NCI-H226 (cell line): ENCODE results near the gene GRM5.
"Not testable (repeated sequence)": the region's sequence is repeated elsewhere in the genome, so short reads cannot be mapped to it uniquely, and the experiment has no call there.

Source experiments
- DNase-seq: peaks from one replicate; pipeline ENCODE4 v3.0.0-alpha.2; 2015

The GRM5 gene

DNA sequence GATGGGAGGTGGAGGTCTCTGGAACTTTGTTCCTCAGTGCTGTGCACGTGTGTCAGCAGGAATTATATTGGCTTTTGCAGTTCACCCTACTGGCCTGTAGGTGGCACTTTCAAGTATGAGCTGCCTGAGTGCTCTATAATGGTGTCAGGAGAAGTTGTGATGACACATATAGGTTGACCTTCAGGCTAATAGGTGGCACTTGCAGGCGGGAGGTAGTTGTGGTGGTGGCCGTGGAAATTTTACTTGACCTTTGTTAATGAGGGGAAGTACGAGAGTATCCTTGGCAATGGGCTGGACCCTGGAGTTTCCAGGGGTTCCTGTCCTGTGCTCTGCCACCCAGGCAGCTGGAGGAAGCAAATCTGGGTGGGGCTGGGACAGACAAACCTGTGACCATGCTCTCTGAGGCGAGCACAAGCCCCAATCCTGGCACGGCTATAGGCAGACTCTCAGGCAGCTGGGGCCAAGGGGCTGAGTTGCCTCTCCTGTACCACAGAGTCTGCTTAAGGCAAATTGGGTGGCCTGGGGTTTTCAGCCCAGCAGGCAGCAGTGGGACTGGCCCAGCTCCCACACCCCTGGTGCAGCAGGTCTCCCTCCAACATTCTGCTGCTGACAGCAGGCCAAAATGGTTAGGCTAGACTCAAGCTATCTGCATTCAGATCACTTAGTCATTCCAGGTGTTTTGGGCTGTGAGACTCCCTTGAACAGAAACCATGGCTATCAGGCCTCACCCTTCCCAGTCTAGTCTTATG is 580.7 kb downstream of the GRM5 start:
- peak; percentile 19 for DNase-seq

DNA sequence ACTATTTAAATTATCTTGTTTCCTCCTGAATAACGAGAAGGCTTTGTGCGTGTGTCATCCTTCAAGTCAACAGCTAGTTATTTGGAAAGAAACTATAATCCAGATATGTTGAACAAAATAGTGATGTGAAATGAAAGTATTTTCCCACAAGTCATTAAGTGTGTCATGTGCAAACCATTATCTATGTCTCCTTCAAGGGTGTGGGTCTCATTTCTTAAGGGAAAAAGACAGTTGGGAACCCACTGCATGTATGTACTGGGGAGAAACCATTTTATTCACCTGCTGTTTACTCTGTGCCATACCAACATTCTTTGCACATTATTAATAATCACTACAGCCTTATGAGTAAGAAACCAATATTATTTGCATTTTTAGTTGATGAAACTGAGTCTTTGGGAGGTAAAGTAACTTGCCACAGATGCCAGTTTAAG is 582.9 kb downstream of the GRM5 start:
- DNase-seq, result no peak

DNA sequence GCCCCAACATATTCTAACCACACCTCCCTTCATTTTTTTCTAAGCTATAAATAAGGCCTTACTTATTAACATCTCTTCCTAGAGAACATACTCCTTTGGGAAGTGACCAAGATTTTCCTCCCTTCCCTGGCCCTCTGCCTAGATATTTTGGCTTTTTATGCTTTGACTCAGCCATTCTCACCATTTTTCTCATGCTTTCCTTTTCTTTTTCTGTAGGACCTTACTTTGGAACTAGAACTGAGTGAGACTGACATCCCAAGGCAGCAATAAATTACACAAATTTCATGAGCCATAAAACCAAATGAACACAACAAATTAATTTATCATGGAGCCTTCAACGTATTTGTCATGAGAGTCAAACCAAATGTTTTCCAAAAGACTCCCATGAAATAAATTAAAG is 585.6 kb downstream of the GRM5 start:
- peak; percentile 86 for DNase-seq

DNA sequence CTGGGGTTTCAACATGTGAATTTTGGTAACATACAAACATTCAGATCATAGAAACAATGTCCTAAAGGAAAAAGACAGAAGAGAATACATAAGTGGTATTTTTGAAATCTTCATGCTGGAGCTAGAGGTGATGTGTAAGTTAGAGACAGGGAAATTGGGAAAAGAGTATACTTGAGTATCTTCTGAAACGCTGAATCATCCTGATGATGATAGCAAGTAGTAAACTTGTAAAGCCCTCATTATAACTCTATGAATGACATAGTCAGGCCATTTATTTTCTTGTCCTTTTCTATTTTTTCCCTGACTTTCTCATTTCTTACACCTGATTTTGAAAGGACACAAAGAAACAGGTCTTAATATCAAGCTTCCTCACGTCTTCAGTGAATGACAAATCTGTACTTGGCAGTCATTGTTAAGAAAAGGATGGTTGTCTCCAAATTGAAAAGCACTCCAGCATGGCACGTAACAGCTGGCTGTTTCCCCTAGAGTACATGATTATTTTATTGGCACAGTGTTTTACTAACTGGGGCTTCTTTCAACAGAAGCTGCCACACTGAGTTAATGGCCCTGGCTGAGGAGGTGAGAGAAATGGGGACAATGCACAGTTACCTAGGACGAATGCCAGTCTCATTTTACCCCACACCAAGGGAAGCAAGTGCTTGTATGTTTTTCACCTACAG is 587.5 kb downstream of the GRM5 start:
- no peak for DNase-seq

DNA sequence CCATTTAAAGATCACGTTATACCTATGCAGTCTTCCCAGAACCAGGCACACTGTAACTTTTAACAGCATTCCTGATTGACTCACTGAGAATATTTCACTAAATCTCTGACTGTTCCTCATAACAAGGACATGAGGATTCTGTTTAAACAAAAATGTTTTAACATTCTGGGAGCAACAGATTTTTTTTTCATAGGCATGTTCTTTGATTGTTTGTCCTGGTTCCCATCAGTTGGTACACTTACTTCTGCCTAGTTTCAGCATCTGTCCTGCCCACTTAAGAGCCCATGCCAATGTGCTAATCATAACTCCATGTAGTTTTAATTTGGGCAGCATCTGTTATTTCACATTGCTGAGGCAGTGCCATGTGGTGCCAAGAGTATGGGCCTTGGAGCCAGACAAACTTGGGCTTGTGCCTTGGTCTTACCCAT is 589.8 kb downstream of the GRM5 start:
- no peak for DNase-seq

DNA sequence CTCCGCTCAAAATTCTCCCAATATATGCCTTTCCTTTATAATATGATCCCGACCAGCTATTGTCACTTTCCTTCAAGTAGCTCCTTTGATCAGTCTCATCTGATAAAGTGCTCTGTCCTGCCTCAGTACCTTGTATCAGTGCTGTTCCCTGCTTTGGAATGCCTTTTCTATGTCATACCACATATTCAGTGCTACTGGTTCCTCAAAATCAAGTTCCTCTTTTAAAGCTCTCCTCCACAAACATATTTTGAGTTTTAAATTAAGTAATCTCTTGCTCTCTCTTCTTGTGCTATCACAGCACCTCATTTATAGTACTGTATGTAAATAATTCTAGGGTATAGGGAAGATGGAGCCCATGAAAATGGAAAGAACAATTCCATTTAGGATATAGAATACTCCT is 591.1 kb downstream of the GRM5 start:
- DNase-seq, result no peak

DNA sequence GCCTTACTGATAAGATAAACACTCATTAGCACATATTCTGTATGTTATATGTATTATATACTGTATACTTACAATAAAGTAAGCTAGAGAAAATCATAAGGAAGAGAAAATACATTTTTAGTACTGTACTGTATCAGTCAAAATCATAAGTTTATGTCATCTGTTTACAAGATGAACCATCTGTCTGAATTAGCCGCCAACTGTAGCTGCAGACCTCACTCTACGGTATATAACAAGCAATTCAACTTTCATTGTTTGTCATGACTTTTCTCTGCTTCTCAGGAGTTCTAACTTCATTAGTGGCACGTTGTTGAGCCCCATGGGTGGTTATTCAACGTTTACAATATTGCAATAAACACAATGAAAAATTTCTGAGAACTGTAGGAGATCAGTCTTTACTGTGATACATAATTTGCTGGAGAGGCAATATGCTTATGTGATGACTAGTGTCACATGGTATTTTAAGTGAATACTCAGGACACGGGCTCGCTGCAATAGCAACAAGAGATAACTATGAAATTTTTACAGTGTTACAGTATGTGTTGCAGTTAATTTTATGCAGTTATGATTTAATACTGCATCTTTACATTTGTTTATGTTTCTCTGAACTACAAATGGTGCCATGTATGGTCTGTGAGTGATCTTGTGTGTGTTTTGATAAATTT is 596.1 kb downstream of the GRM5 start:
- DNase-seq, result no peak

DNA sequence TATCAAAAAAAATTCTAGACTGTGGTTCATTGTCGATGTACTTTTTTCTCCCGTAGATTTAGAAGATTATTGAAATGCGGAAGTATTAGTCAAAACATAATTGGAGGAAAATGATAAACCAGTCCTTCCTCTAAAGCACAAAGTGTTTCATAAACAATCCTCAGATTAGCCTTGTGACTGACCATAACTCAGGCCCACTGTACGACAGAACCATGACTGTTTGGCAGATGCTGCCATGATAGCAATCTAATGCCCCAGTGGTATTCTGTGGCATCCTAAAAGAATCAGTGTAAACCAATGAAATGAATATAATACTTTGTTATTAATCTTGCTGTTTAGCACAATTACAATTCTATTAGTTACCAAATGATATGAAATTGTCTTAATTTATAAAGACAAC is 601.3 kb downstream of the GRM5 start:
- no peak for DNase-seq

DNA sequence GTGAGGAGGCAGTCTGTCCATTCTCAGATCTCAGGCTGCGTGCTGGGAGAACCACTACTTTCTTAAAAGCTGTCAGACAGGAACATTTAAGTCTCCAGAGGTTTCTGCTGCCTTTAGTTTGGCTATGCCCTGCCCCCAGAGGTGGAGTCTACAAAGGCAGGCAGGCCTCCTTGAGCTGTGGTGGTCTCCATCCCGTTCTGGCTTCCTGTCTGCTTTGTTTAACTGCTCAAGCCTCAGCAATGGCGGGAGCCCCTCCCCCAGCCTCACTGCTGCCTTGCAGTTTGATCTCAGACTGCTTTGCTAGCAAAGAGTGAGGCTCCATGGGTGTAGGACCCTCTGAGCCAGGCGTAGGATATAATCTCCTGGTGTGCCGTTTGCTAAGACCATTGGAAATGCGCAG is 602.5 kb downstream of the GRM5 start:
- DNase-seq, result not testable (repeated sequence)

DNA sequence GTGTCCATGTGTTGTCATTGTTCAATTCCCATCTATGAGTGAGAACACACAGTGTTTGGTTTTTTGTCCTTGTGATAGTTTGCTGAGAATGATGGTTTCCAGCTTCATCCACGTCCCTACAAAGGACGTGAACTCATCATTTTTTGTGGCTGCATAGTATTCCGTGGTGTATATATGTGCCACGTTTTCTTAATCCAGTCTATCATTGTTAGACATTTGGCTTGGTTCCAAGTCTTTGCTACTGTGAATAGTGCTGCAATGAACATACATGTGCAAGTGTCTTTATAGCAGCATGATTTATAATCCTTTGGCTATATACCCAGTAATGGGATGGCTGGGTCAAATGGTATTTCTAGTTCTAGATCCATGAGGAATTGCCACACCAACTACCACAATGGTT is 607.7 kb downstream of the GRM5 start:
- DNase-seq, result not testable (repeated sequence)

DNA sequence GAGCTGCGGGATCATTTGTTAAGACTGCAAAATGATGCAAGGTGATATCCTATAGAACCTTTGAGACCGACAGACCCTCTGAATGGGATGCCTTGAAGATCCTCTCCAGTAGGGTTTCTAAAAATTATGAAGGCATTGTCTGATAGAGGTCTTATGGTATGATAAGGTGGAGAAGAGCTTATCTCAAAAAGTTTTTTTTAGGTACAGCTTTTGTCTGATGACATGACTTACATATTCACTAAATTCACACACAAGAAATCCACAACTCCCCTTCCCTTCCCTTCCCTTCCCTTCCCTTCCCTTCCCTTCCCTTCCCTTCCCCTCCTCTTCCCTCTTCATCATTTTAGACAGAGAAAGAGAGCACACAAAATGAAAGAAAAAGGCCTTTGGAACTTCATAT is 609.8 kb downstream of the GRM5 start:
- no peak for DNase-seq

DNA sequence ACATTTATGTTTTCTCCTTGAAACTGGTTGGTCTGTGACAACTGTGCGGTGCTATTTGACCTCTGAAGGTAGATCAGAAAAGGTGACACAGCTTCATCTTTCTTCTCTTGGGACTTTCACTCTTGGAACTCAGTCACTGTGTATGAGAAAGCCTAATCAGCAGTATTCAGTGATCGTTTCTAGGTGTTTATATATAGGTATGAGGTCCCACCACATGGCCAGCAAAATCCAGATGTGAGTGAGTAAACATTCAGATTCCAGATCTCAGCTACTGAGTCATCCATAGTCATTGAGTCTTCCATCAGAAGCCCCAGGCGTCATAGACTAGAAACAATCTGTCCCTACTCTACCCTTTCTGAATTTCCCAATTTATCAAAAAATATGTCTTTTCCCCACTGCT is 610.9 kb downstream of the GRM5 start:
- DNase-seq, result no peak
